H9 (cell line): Measurements from ENCODE around the gene RHEX. TPM values are rescaled to one million over a fixed set of nuclear protein-coding genes. Genes with fewer than 3 reads are reported as not detected.

Experiments used
- DNase-seq: peaks from one replicate; pipeline ENCODE4 v3.0.0-alpha.2; 2017
- H2AFZ ChIP-seq: one replicate; pipeline ENCODE4 v1.6.1; 2013; ENCODE audit warnings: mild to moderate bottlenecking, low read length, control low read depth, moderate library complexity
- H2AK5ac ChIP-seq: 2 replicates; pipeline ENCODE4 v1.6.1; 2013; ENCODE audit warnings: low read length, control low read depth, mixed read lengths; ENCODE audit not compliant: insufficient read length
- H2BK120ac ChIP-seq: one replicate; pipeline ENCODE4 v1.6.1; 2013; ENCODE audit warnings: low read depth, mild to moderate bottlenecking, low read length, control low read depth, inconsistent platforms; ENCODE audit not compliant: poor library complexity, severe bottlenecking
- H2BK12ac ChIP-seq: 2 replicates; pipeline ENCODE4 v1.6.1; 2013; ENCODE audit warnings: low read length, control low read depth, mixed read lengths, low read depth; ENCODE audit not compliant: insufficient read length
- H2BK15ac ChIP-seq: 2 replicates; pipeline ENCODE4 v1.6.1; 2013; ENCODE audit warnings: low read depth, low read length, control low read depth
- H2BK20ac ChIP-seq: one replicate; pipeline ENCODE4 v1.6.1; 2013; ENCODE audit warnings: low read depth, mild to moderate bottlenecking, low read length, control low read depth, inconsistent platforms; ENCODE audit not compliant: poor library complexity, severe bottlenecking
- H2BK5ac ChIP-seq: 2 replicates; pipeline ENCODE4 v1.6.1; 2013; ENCODE audit warnings: low read length, control low read depth, mixed read lengths; ENCODE audit not compliant: insufficient read length
- H3K14ac ChIP-seq: 2 replicates; pipeline ENCODE4 v1.6.1; 2013; ENCODE audit warnings: low read length, control low read depth; ENCODE audit not compliant: insufficient read depth
- H3K18ac ChIP-seq: 2 replicates; pipeline ENCODE4 v1.6.1; 2013; ENCODE audit warnings: low read depth, mild to moderate bottlenecking, mixed read lengths, low read length, control low read depth; ENCODE audit not compliant: insufficient read length
- H3K23ac ChIP-seq: 2 replicates; pipeline ENCODE4 v1.6.1; 2013; ENCODE audit warnings: low read length, control low read depth, mixed read lengths, low read depth; ENCODE audit not compliant: insufficient read length
- H3K23me2 ChIP-seq: 2 replicates; pipeline ENCODE4 v1.6.1; 2013; ENCODE audit warnings: low read depth, mild to moderate bottlenecking, mixed read lengths, low read length, control low read depth; ENCODE audit not compliant: insufficient read length, poor library complexity, severe bottlenecking
- H3K27ac ChIP-seq: 2 replicates; pipeline ENCODE4 v1.5.1; 2013; ENCODE audit warnings: low read length, control low read depth, mixed read lengths, low read depth; ENCODE audit not compliant: insufficient read length
- H3K27me3 ChIP-seq: 2 replicates; pipeline ENCODE4 v1.6.1; 2013; ENCODE audit warnings: low read length, control low read depth, inconsistent platforms; ENCODE audit not compliant: insufficient read depth
- H3K4ac ChIP-seq: 2 replicates; pipeline ENCODE4 v1.6.1; 2013; ENCODE audit warnings: low read depth, mild to moderate bottlenecking, control low read depth, inconsistent platforms, low read length, moderate library complexity
- H3K4me1 ChIP-seq: 2 replicates; pipeline ENCODE4 v1.6.1; 2013; ENCODE audit warnings: low read length, control low read depth, inconsistent platforms; ENCODE audit not compliant: insufficient read depth
- H3K4me2 ChIP-seq: 2 replicates; pipeline ENCODE4 v1.6.1; 2013; ENCODE audit warnings: low read length, control low read depth, mixed read lengths; ENCODE audit not compliant: insufficient read length, insufficient read depth
- H3K56ac ChIP-seq: 2 replicates; pipeline ENCODE4 v1.6.1; 2013; ENCODE audit warnings: low read depth, mild to moderate bottlenecking, mixed read lengths, low read length, control low read depth; ENCODE audit not compliant: insufficient read length
- H3K79me1 ChIP-seq: 2 replicates; pipeline ENCODE4 v1.6.1; 2013; ENCODE audit warnings: low read depth, mild to moderate bottlenecking, moderate library complexity, low read length, control low read depth, inconsistent platforms; ENCODE audit not compliant: insufficient read depth, poor library complexity, severe bottlenecking
- H3K79me2 ChIP-seq: 2 replicates; pipeline ENCODE4 v1.6.1; 2013; ENCODE audit warnings: low read length, control low read depth, inconsistent platforms; ENCODE audit not compliant: insufficient read depth
- H3K9ac ChIP-seq: 2 replicates; pipeline ENCODE4 v1.6.1; 2013; ENCODE audit warnings: low read length, control low read depth, mixed read lengths; ENCODE audit not compliant: insufficient read length; ENCODE audit errors: extremely low read depth
- H3K9me3 ChIP-seq: one replicate; pipeline ENCODE4 v1.6.1; 2013; ENCODE audit warnings: low read depth, low read length, inconsistent platforms; ENCODE audit not compliant: control insufficient read depth
- H3T11ph ChIP-seq: one replicate; pipeline ENCODE4 v1.6.1; 2013; ENCODE audit warnings: mild to moderate bottlenecking, low read length, control low read depth, inconsistent platforms
- H4K20me1 ChIP-seq: one replicate; pipeline ENCODE4 v1.6.1; 2013; ENCODE audit not compliant: control insufficient read depth, insufficient read length, insufficient read depth
- H4K5ac ChIP-seq: 2 replicates; pipeline ENCODE4 v1.6.1; 2013; ENCODE audit warnings: low read depth, mild to moderate bottlenecking, mixed read lengths, low read length, control low read depth; ENCODE audit not compliant: insufficient read length
- H4K8ac ChIP-seq: replicated peaks from 2 replicates; pipeline ENCODE4 v1.6.1; 2013; ENCODE audit warnings: low read length, control low read depth, mixed read lengths, low read depth; ENCODE audit not compliant: insufficient read length
- H4K91ac ChIP-seq: 2 replicates; pipeline ENCODE4 v1.6.1; 2013; ENCODE audit warnings: low read depth, mild to moderate bottlenecking, moderate library complexity, mixed read lengths, low read length, control low read depth; ENCODE audit not compliant: insufficient read length
- H3K27ac Mint-ChIP-seq, 3 experiments: 2 replicates in 2 of 3; 3 replicates in 1 of 3; pipeline ENCODE4 v1.8.0; 2020 to 2021; ENCODE audit warnings: mixed read lengths in 3 of 3, mild to moderate bottlenecking in 1 of 3, moderate library complexity in 1 of 3
- H3K27me3 Mint-ChIP-seq: 2 replicates; pipeline ENCODE4 v1.8.0; 2021; ENCODE audit warnings: low read depth, mild to moderate bottlenecking, moderate library complexity, mixed read lengths
- H3K36me3 Mint-ChIP-seq, 3 experiments: 2 replicates in 2 of 3; 3 replicates in 1 of 3; pipeline ENCODE4 v1.8.0; 2020 to 2021; ENCODE audit warnings: low read depth in 3 of 3, mixed read lengths in 3 of 3; ENCODE audit not compliant: insufficient read depth in 1 of 3
- H3K4me1 Mint-ChIP-seq, 2 experiments: 2 replicates each; pipeline ENCODE4 v1.8.0; 2020; ENCODE audit warnings: mixed read lengths in 2 of 2
- H3K4me3 Mint-ChIP-seq, 2 experiments: 2 replicates in 1 of 2; 3 replicates in 1 of 2; pipeline ENCODE4 v1.8.0; 2020 to 2021; ENCODE audit warnings: mild to moderate bottlenecking in 2 of 2, mixed read lengths in 2 of 2, moderate library complexity in 1 of 2
- H3K9me3 Mint-ChIP-seq, 2 experiments: 2 replicates in 1 of 2; 3 replicates in 1 of 2; pipeline ENCODE4 v1.8.0; 2020; ENCODE audit warnings: mild to moderate bottlenecking in 2 of 2, mixed read lengths in 2 of 2, moderate library complexity in 1 of 2
- CTCF ChIP-seq: fragments of 200-600 bp; sonication (generic); conservative IDR thresholded peaks from 3 replicates; pipeline ENCODE4 v1.8.0; 2021; ENCODE audit warnings: antibody characterized with exemption, mild to moderate bottlenecking
- WGBS: extraction: QIAGEN DNeasy Blood & Tissue Kit; methylation state at CpG from one replicate; pipeline ENCODE4 v1.1.7; 2013; ENCODE audit warnings: missing lambda C conversion rate, low lambda C conversion rate, mixed read lengths; ENCODE audit not compliant: insufficient read length; ENCODE audit errors: extremely low coverage; 5-methylcytosine and 5-hydroxymethylcytosine counted together
- total RNA-seq: library from RNA; stranded (reverse); gene quantifications from 2 replicates; pipeline ENCODE4 v1.2.1, GENCODE V29; 2021

The RHEX gene
- total RNA-seq, 1 experiment from 2014 or later: not detected

- Histone ChIP-seq H3K9ac (no peak overlapping the region), H2AK5ac (no peak overlapping the region), H3K9me3 (no peaks in the 10 kb centered on the region), H2BK20ac (no peak overlapping the region), H3K23me2 (no peaks in the 10 kb centered on the region), H3T11ph (no peak overlapping the region), H3K79me1 (no peaks in the 10 kb centered on the region), H3K27ac (no peak overlapping the region), H4K5ac (no peak overlapping the region), H3K14ac (0 out of 2 replicates have a peak overlapping the region, but pooled peaks have one; percentile 29), H3K18ac (no peak overlapping the region), H4K20me1 (no peaks in the 10 kb centered on the region), H3K4me1 (peaks cover 8% of the 10 kb centered on the region; the same call in 1 of the 2 replicates), H4K8ac (no peak overlapping the region), H2BK12ac (no peak overlapping the region), H3K23ac (no peak overlapping the region), H3K4ac (no peak overlapping the region), H2BK120ac (no peak overlapping the region), H3K27me3 (no peaks in the 10 kb centered on the region), H3K4me2 (no peak overlapping the region), H4K91ac (no peak overlapping the region), H2BK15ac (no peak overlapping the region), H2BK5ac (no peak overlapping the region), H3K79me2 (no peaks in the 10 kb centered on the region), H3K56ac (no peak overlapping the region), H2AFZ (no peak overlapping the region)
- Mint-ChIP-seq H3K4me1 (peaks cover 18 to 30% of the 10 kb centered on the region in 2 experiments), H3K36me3 (no peaks in the 10 kb centered on the region), H3K4me3 (no peak overlapping the region; a peak in 1 of 5 replicates), H3K27me3 (peaks cover 8% of the 10 kb centered on the region), H3K27ac (no peak overlapping the region), H3K9me3 (no peaks in the 10 kb centered on the region)
- DNase-seq: no peak
- WGBS: no CpG with 5 or more reads among the region's 11 CpGs
- TF ChIP-seq CTCF: no peak
Measured at GRCh38 chr1:206075786-206076755, 23.1 kb downstream of the RHEX start.
